K562 (cell line): ENCODE data around the gene TRAF3IP1. TPM values are rescaled to one million over a fixed set of nuclear protein-coding genes. Genes with fewer than 3 reads are reported as not detected.

ENCODE experiments used
- ATAC-seq: fragments of 200-7000 bp; cut with Tn5 transposase; 3 replicates; pipeline ENCODE4 v1.9.1; 2020; ENCODE audit warnings: moderate library complexity
- BruUV-seq: library from RNA; stranded (reverse); fragments of 400-500 nt; replicated peaks from 2 replicates; lab custom pipeline; 2021; lab: Mats Ljungman, UMichigan
- CTCF ChIA-PET: fragments of 300-600 bp; formaldehyde crosslinking; extraction: SDS; loops from one replicate; lab custom pipeline; 2021; ENCODE audit warnings: low intra/inter-chr PET ratio; lab: Yijun Ruan, JAX
- POLR2A ChIA-PET: fragments of 300-600, 350-650 bp; sonication (Branson Sonifier 250); formaldehyde crosslinking; extraction: SDS; loops from one replicate; lab custom pipeline; 2021; ENCODE audit warnings: antibody characterized with exemption, inconsistent platforms; lab: Yijun Ruan, JAX
- DNase-seq, 4 experiments: peaks; one replicate each; pipeline versions ENCODE4 v3.0.0 to v3.0.0-alpha.2; 2011 to 2018; ENCODE audit warnings: low spot score in 3 of 4, mixed read lengths in 3 of 4; ENCODE audit errors: extremely low read depth in 1 of 4
- FAIRE-seq: peaks from 2 replicates; lab custom pipeline; 2011; peaks lifted over from hg19 to GRCh38; lab: Jason Lieb, UNC
- H2AFZ ChIP-seq: 2 replicates; pipeline ENCODE4 v1.6.0; 2011; ENCODE audit warnings: low read depth, low read length, control low read depth, inconsistent platforms
- H3K27ac ChIP-seq: fragments of 200-600 bp; 3 replicates; pipeline ENCODE4 v1.8.0; 2011; ENCODE audit warnings: low read depth, mild to moderate bottlenecking, control low read depth, inconsistent platforms, low read length, moderate library complexity, mixed read lengths; ENCODE audit errors: extremely low read depth
- H3K27me3 ChIP-seq, 2 experiments: fragments of 300-600 bp in 1 of 2; 2 replicates in 1 of 2; 3 replicates in 1 of 2; pipeline versions ENCODE4 v1.6.0 to v1.8.0; 2011; ENCODE audit warnings: inconsistent platforms in 2 of 2, low read length in 2 of 2, mild to moderate bottlenecking in 1 of 2, mixed read lengths in 1 of 2, moderate library complexity in 1 of 2; ENCODE audit not compliant: control insufficient read depth in 2 of 2, insufficient read depth in 2 of 2
- H3K36me3 ChIP-seq: fragments of 300-600 bp; 3 replicates; pipeline ENCODE4 v1.8.0; 2011; ENCODE audit warnings: mild to moderate bottlenecking, low read length, inconsistent platforms; ENCODE audit not compliant: control insufficient read depth, insufficient read depth
- H3K4me1 ChIP-seq, 2 experiments: fragments of 200-600 bp in 1 of 2; replicated peaks in 1 of 2; 2 replicates in 1 of 2; 3 replicates in 1 of 2; pipeline versions ENCODE4 v1.5.1 to v1.8.0; 2011; ENCODE audit warnings: inconsistent platforms in 2 of 2, low read length in 2 of 2, mild to moderate bottlenecking in 1 of 2, mixed read lengths in 1 of 2, moderate library complexity in 1 of 2; ENCODE audit not compliant: control insufficient read depth in 2 of 2, insufficient read depth in 2 of 2
- H3K4me2 ChIP-seq: 2 replicates; pipeline ENCODE4 v1.6.1; 2011; ENCODE audit warnings: low read length, control low read depth, inconsistent platforms, mixed read lengths; ENCODE audit not compliant: insufficient read depth
- H3K4me3 ChIP-seq: fragments of 200-600 bp; sonication (generic), shearing (Covaris generic); 2 replicates; pipeline ENCODE4 v1.5.1; 2016; ENCODE audit warnings: control low read depth, inconsistent platforms
- H3K79me2 ChIP-seq: fragments of 200-600 bp; 3 replicates; pipeline ENCODE4 v1.8.0; 2011; ENCODE audit warnings: low read length, inconsistent platforms; ENCODE audit not compliant: control insufficient read depth, insufficient read depth
- H3K9ac ChIP-seq, 2 experiments: 2 replicates each; pipeline versions ENCODE4 v1.6.0 to v1.6.1; 2011; ENCODE audit warnings: low read depth in 2 of 2, low read length in 2 of 2, control low read depth in 1 of 2, inconsistent platforms in 1 of 2, mild to moderate bottlenecking in 1 of 2, mixed read lengths in 1 of 2; ENCODE audit not compliant: insufficient read depth in 1 of 2
- H3K9me1 ChIP-seq: one replicate; pipeline ENCODE4 v1.6.0; 2011; ENCODE audit warnings: inconsistent platforms, mild to moderate bottlenecking, low read length, moderate library complexity; ENCODE audit not compliant: control insufficient read depth, insufficient read depth
- H3K9me3 ChIP-seq: replicated peaks from 2 replicates; pipeline ENCODE4 v1.5.1; 2011; ENCODE audit warnings: low read depth, low read length, inconsistent platforms; ENCODE audit not compliant: control insufficient read depth, insufficient read depth
- H4K20me1 ChIP-seq: replicated peaks from 2 replicates; pipeline ENCODE4 v1.6.1; 2011; ENCODE audit warnings: low read length, inconsistent platforms, mixed read lengths; ENCODE audit not compliant: control insufficient read depth, insufficient read depth
- HOMEZ ChIP-seq: fragments of 250-450 bp; sonication (Bioruptor Pico); IDR thresholded peaks from 2 replicates; pipeline ENCODE4 v1.4.0; 2020; ENCODE audit warnings: mild to moderate bottlenecking, moderate library complexity
- PCBP1 ChIP-seq: fragments of 200-400 bp; formaldehyde crosslinking; IDR thresholded peaks from 2 replicates; pipeline ENCODE4 v1.6.1; 2018; ENCODE audit warnings: mild to moderate bottlenecking, low read depth, low read length; ENCODE audit not compliant: poor library complexity, severe bottlenecking
- WGBS: fragments of 100-300 bp; shearing (Covaris generic); methylation state at CpG from one replicate; pipeline ENCODE4 v1.1.6; 2016; ENCODE audit warnings: low coverage, mixed read lengths; ENCODE audit not compliant: insufficient coverage; ENCODE audit errors: missing lambda C conversion rate; 5-methylcytosine and 5-hydroxymethylcytosine counted together
- in situ Hi-C: fragments of 300-500 bp; cut with MboI; formaldehyde crosslinking; loops from 4 replicates; pipeline ENCODE4 v1.15.0; 2018; ENCODE audit warnings: inconsistent platforms, mixed read lengths
- intact Hi-C: fragments of 100-400 bp; cut with micrococcal nuclease; formaldehyde crosslinking; loops from 2 replicates; pipeline ENCODE4 v1.14.2; 2022
- polyA plus RNA-seq, 8 experiments: library from polyadenylated mRNA; depleted of rRNA in 4 of 8; stranded (reverse) in 5 of 8; unstranded in 3 of 8; fragments of >200 nt; fragmentation: Nextera tagmentation in 2 of 8; fragmentation: Illumina TruSeq in 1 of 8; extraction: Ambion mirVana in 2 of 8; extraction: Trizol in 1 of 8; gene quantifications; 2 replicates each; pipeline versions ENCODE4 v1.2.1 to v1.2.3, GENCODE V29; 2011 to 2014; ENCODE audit warnings: inconsistent platforms in 1 of 8, missing spikeins in 1 of 8
- total RNA-seq, 7 experiments: library from RNA; depleted of rRNA in 6 of 7; stranded (reverse); fragments of >200 nt in 6 of 7; fragmentation: Illumina TruSeq in 2 of 7; extraction: Trizol in 2 of 7; gene quantifications; 2 replicates each; pipeline versions ENCODE4 v1.2.1 to v1.2.3, GENCODE V29; 2011 to 2021; ENCODE audit warnings: low replicate concordance in 1 of 7

The TRAF3IP1 gene
- total and polyA plus RNA-seq, 9 of the 15 experiments (the other 6 are each of a cell fraction or from before 2014, with no cell fraction given), result 1.3 to 7.4 (median 3.4) TPM

- Histone ChIP-seq H3K4me3 (no peak overlapping the region), H2AFZ (no peak overlapping the region), H3K9ac (no peak overlapping the region), H3K9me3 (no peaks in the 10 kb centered on the region), H3K4me1 (peaks cover 0 to 3% of the 10 kb centered on the region in 2 experiments; a peak in 2 of 5 replicates), H3K4me2 (no peak overlapping the region), H3K79me2 (no peaks in the 10 kb centered on the region), H3K27me3 (no peaks in the 10 kb centered on the region), H3K9me1 (no peaks in the 10 kb centered on the region), H4K20me1 (no peaks in the 10 kb centered on the region), H3K27ac (no peak overlapping the region), H3K36me3 (peaks cover 46% of the 10 kb centered on the region; the same call in 1 of the 3 replicates)
- WGBS, result 89% methylated on average over 19 of the region's 20 CpGs
- no TSS peak for BruUV-seq
- POLR2A ChIA-PET, result no interaction called here
- CTCF ChIA-PET, result no interaction called here
- FAIRE-seq (no peak), ATAC-seq (no peak), DNase-seq (no peak)
- TF ChIP-seq HOMEZ (CRISPR knock-in tag) (no peak), PCBP1 (no peak)
- intact Hi-C loops, result no loop called here
- in situ Hi-C loops, result loop anchor here (25.0 kb wide), 1 partner anchor 412 kb away; the partner anchor contains the start of gene RAMP1
Observed at GRCh38 chr2:238274152-238274865, 46.0 kb upstream of the TRAF3IP1 start.
